ENCODE data around the gene EXOC1L. TPM values are rescaled to one million over a fixed set of nuclear protein-coding genes. Genes with fewer than 3 reads are reported as not detected.

The EXOC1L gene
- total RNA-seq, 2 experiments from 2014 or later = not detected

GRCh38 chr4:55854129-55854528 is 34.5 kb downstream of the EXOC1L start:
- no peak overlapping the region for H3K4me3 Mint-ChIP-seq

DNA sequence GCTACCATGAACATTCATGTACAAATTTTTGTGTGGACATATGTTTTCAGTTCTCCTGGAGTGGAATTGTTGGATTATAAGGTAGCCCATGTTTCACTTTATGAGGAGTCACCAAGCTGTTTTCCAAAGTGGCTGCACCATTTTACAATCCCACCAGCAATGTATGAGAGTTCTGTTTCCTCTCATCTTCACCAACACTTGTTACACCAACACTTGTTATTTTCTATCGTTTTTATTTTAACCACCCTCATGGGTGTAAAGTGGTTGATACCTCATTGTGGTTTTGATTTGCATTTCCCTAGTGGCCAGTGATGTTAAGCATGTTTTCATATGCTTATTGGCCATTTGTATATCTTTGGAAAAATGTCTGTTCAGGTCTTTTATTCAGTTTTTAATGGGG is 38.0 kb downstream of the EXOC1L start:
- H3K9me3 Mint-ChIP-seq = no peaks in the 10 kb centered on the region
- peaks cover 17% of the 10 kb centered on the region for H3K4me1 Mint-ChIP-seq
- peaks cover 16% of the 10 kb centered on the region for H3K36me3 Mint-ChIP-seq
- H3K27ac Mint-ChIP-seq = no peak overlapping the region
- H3K27me3 Mint-ChIP-seq = no peaks in the 10 kb centered on the region
- H3K4me3 Mint-ChIP-seq = no peak overlapping the region
- DNase-seq = no peak

More at GRCh38 chr4:55854129-55854528, 34.5 kb downstream of the EXOC1L start:
- peaks cover 30% of the 10 kb centered on the region for H3K4me1 Mint-ChIP-seq
- no peaks in the 10 kb centered on the region for H3K27me3 Mint-ChIP-seq
- H3K9me3 Mint-ChIP-seq = no peaks in the 10 kb centered on the region
- no peak for DNase-seq
- peak overlapping the region; percentile 84 for H3K27ac Mint-ChIP-seq
- peaks cover 14% of the 10 kb centered on the region for H3K36me3 Mint-ChIP-seq

DNA sequence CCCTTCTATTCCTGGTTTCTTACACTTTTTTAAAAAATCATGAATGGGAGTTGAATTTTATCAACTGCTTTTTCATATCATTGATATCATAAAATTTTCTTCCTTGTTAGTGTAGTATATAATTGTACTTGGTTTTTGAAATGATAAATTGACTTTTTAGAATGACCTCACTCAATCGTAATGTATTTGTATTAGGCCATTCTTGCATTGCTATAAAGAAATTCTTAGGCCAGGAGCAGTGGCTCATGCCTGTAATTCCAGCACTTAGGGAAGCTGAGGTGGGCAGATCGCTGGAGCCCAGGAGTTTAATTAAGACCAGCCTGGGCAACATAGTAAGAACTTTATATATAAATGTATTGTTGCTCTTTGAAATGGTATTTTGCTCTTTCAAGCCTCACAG is 40.1 kb downstream of the EXOC1L start:
- H3K4me1 Mint-ChIP-seq = peaks cover 13% of the 10 kb centered on the region
- H3K27me3 Mint-ChIP-seq = no peaks in the 10 kb centered on the region
- H3K27ac Mint-ChIP-seq = no peak overlapping the region

GRCh38 chr4:55864577-55865223 is 45.1 kb downstream of the EXOC1L start:
- peaks cover 7% of the 10 kb centered on the region for H3K36me3 Mint-ChIP-seq
- no peaks in the 10 kb centered on the region for H3K9me3 Mint-ChIP-seq
- H3K4me1 Mint-ChIP-seq = peaks cover 18% of the 10 kb centered on the region
- H3K27ac Mint-ChIP-seq = no peak overlapping the region
- H3K4me3 Mint-ChIP-seq = no peak overlapping the region
- DNase-seq = no peak
- H3K27me3 Mint-ChIP-seq = no peaks in the 10 kb centered on the region

More for the DNA sequence above, 40.1 kb downstream of the EXOC1L start:
- H3K36me3 Mint-ChIP-seq = peaks cover 16% of the 10 kb centered on the region
- no peak overlapping the region for H3K4me3 Mint-ChIP-seq
- DNase-seq = no peak
- no peaks in the 10 kb centered on the region for H3K9me3 Mint-ChIP-seq

GRCh38 chr4:55865228-55865806 is 45.7 kb downstream of the EXOC1L start:
- Mint-ChIP-seq H3K9me3 (no peaks in the 10 kb centered on the region), H3K27me3 (no peaks in the 10 kb centered on the region), H3K4me1 (peaks cover 18% of the 10 kb centered on the region), H3K4me3 (no peak overlapping the region), H3K27ac (peak overlapping the region; percentile 65), H3K36me3 (peaks cover 7% of the 10 kb centered on the region)
- no peak for DNase-seq

DNA sequence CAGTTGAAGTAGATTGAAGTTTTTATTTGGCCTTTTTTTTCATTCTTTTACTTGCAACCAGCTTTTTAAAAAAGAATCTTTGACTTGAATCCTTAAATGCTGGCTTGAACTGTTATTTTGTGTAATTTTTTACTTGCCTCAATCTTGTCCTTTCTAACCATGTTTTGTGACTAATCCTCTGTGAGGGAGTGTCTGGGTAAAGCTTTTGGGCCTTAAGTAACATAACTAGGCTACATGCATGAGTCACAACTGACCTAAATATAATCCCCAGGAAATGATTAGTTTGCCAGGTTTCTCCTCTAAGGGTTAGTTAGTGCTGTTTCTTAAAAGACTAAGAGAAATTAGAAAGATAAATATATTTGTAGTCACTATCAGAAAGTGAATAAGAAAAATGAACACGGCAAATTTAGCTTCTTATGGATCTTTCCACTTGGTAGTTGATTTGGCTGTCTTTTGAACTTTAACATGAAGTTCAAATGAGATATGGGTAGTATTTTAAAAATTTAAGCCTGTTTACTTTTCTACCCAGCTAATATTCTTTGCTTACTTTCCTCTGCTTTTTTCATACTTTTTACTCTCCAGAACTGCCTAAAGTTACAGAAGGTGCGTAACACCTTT is 46.8 kb downstream of the EXOC1L start:
- H3K27me3 Mint-ChIP-seq = no peaks in the 10 kb centered on the region
- H3K4me3 Mint-ChIP-seq = no peak overlapping the region
- peaks cover 18% of the 10 kb centered on the region for H3K4me1 Mint-ChIP-seq
- H3K27ac Mint-ChIP-seq = peak overlapping the region; percentile 48
- no peak for DNase-seq
- no peaks in the 10 kb centered on the region for H3K9me3 Mint-ChIP-seq
- peaks cover 11% of the 10 kb centered on the region for H3K36me3 Mint-ChIP-seq

GRCh38 chr4:55866973-55867574 is 47.5 kb downstream of the EXOC1L start:
- no peaks in the 10 kb centered on the region for H3K9me3 Mint-ChIP-seq
- no peak overlapping the region for H3K4me3 Mint-ChIP-seq
- peaks cover 18% of the 10 kb centered on the region for H3K4me1 Mint-ChIP-seq
- H3K36me3 Mint-ChIP-seq = peaks cover 11% of the 10 kb centered on the region
- DNase-seq = no peak
- H3K27me3 Mint-ChIP-seq = no peaks in the 10 kb centered on the region
- H3K27ac Mint-ChIP-seq = no peak overlapping the region

- Mint-ChIP-seq H3K27me3 (no peaks in the 10 kb centered on the region), H3K36me3 (peaks cover 11% of the 10 kb centered on the region), H3K27ac (no peak overlapping the region), H3K4me3 (no peak overlapping the region), H3K9me3 (no peaks in the 10 kb centered on the region), H3K4me1 (peaks cover 18% of the 10 kb centered on the region)
- no peak for DNase-seq
Observed at GRCh38 chr4:55868581-55869090, 49.0 kb downstream of the EXOC1L start.

- H3K9me3 Mint-ChIP-seq = no peaks in the 10 kb centered on the region
- H3K36me3 Mint-ChIP-seq = peaks cover 11% of the 10 kb centered on the region
- no peak overlapping the region for H3K4me3 Mint-ChIP-seq
- DNase-seq = no peak
- no peaks in the 10 kb centered on the region for H3K27me3 Mint-ChIP-seq
- peaks cover 4% of the 10 kb centered on the region for H3K4me1 Mint-ChIP-seq
- no peak overlapping the region for H3K27ac Mint-ChIP-seq
Observed at GRCh38 chr4:55871299-55871800, 51.8 kb downstream of the EXOC1L start.

DNA sequence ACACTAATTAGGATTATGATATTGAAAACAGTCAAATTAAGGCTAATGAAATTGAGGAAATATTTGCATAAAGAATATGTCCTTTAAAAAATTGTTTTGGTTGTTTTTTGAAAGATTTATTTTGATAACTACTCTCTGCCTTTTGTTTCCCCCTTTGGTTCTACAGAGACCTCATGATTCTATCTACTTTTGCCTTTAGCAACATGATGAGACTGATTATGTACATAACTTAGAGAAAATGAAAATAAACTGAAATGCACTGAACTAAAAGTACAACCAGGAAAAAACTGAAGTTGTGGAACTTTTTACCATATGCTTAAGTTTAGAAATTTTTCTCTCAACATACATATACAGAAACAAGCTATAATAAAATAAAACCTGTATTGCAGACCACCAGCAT is 55.2 kb downstream of the EXOC1L start:
- no peak for DNase-seq
- H3K27me3 Mint-ChIP-seq = no peaks in the 10 kb centered on the region
- no peak overlapping the region for H3K27ac Mint-ChIP-seq
- H3K9me3 Mint-ChIP-seq = no peaks in the 10 kb centered on the region
- no peaks in the 10 kb centered on the region for H3K4me1 Mint-ChIP-seq
- H3K36me3 Mint-ChIP-seq = peaks cover 14% of the 10 kb centered on the region
- no peak overlapping the region for H3K4me3 Mint-ChIP-seq

DNA sequence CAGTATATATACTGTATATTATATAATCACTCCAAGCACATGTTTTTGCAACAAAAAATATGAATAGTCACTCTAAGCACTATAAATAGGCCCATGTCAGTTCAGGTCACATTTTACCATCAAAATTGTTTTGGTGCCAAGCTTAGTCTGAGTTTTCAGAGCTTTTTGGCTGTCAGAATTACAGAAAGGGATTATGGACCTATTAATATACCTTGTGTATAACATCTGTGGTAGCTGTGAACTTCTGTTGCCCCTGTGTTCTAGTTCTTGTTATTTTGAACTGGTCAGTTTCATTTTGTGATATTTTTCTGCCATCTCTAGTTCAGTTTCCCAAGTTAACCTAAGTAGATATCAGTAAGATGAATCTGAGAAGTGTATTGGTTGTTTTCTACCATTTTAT is 56.8 kb downstream of the EXOC1L start:
- no peaks in the 10 kb centered on the region for H3K4me1 Mint-ChIP-seq
- no peaks in the 10 kb centered on the region for H3K27me3 Mint-ChIP-seq
- no peaks in the 10 kb centered on the region for H3K9me3 Mint-ChIP-seq
- H3K27ac Mint-ChIP-seq = no peak overlapping the region
- H3K36me3 Mint-ChIP-seq = peaks cover 18% of the 10 kb centered on the region
- no peak for DNase-seq
- no peak overlapping the region for H3K4me3 Mint-ChIP-seq

DNA sequence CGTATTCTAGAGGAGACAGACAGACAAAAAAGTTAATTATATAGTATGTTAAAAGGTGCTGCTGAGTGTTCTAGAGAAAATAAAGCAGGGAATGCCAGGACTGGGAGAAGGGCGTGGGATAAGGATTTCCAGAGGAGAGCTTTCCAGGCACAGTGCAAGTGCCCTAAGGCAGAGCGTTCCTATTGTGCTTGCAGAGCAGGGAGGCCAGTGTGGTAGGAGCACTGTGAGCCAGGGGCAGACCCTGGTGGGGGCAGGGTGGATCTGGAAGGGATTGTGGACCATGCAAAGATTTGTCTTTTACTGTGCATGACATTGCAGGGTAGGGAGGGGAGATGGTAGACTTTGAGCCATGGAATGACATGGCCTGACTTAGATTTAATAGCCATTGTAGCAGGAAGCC is 59.6 kb downstream of the EXOC1L start:
- H3K9me3 Mint-ChIP-seq = no peaks in the 10 kb centered on the region
- H3K27ac Mint-ChIP-seq = no peak overlapping the region
- no peak overlapping the region for H3K4me3 Mint-ChIP-seq
- no peaks in the 10 kb centered on the region for H3K4me1 Mint-ChIP-seq
- H3K27me3 Mint-ChIP-seq = no peaks in the 10 kb centered on the region
- peaks cover 22% of the 10 kb centered on the region for H3K36me3 Mint-ChIP-seq
- DNase-seq = no peak

DNA sequence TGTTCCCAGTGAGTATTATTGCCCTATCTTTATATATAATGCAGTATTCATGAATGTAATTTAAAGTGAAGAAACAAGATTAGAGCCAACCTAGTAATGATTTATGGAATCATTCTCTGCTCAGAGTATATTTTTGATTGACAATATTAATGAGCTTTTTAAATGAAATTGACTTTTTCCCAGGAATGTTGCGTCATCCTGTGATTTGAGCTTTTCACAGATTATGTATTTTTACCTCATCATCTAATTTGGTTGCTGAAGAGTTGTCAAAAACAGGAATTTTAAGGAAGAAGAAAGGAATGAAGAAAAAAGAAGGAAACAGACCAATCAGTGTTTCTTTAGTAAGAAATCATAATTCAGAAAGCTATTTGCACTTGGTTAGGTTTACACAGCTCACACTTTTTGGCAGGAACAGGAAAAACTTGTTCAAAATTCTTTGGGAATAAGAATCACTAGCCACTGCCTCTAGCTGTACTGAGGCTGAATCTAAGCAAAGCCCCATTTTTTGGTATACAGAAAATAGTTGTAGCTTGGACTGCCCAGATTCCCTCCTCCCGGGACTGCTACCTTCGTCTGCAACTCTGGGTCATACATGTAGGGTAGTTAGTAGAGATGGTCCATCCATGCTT is 61.2 kb downstream of the EXOC1L start:
- H3K9me3 Mint-ChIP-seq = no peaks in the 10 kb centered on the region
- peak overlapping the region; percentile 29 for H3K27ac Mint-ChIP-seq
- no peak overlapping the region for H3K4me3 Mint-ChIP-seq
- DNase-seq = no peak
- peaks cover 22% of the 10 kb centered on the region for H3K36me3 Mint-ChIP-seq
- no peaks in the 10 kb centered on the region for H3K4me1 Mint-ChIP-seq
- H3K27me3 Mint-ChIP-seq = no peaks in the 10 kb centered on the region

DNA sequence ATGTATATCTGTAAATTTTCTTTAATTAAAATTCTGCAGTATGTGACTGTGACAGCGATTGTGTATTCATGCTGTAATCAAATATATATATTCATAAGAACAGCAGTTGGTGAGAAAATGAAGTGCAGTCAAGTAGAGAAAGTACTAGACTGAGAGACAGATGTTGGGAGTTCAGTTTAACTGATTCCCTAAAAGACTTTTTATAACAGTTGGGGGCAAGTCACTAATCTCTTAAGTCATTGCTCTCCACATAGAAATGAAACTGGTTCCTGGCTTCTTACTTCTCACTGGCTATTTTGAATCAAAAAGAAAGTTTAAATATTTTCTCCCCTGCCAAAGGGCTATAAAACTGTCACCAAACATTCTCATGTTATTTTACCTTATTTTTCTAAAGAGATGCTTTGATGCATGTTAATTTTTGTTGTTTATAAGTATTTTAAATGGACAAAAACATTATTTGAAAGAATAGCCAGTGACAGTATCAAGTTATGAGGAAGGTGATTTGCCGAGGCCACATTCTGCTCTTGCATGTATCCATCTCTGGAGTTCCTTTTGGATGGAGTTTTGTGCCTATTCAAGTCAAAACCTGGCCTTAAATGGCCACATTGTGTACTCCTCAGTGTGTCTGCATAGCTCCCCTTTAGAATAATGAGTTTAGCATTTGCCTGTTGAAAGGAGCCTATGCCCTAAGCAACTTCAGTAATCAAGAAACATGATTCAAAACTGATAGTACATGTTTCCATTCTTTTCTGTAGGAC is 64.7 kb downstream of the EXOC1L start:
- no peak for DNase-seq
- no peaks in the 10 kb centered on the region for H3K9me3 Mint-ChIP-seq
- H3K4me1 Mint-ChIP-seq = peaks cover 3% of the 10 kb centered on the region
- no peak overlapping the region for H3K4me3 Mint-ChIP-seq
- no peaks in the 10 kb centered on the region for H3K27me3 Mint-ChIP-seq
- H3K36me3 Mint-ChIP-seq = peaks cover 12% of the 10 kb centered on the region
- no peak overlapping the region for H3K27ac Mint-ChIP-seq
